SK-N-SH (cell line): ENCODE results near the gene TMEM132D. TPM values are rescaled to one million over a fixed set of nuclear protein-coding genes. Genes with fewer than 3 reads are reported as not detected.

Experiments
- CTCF ChIA-PET: fragments of 300-600, 350-600 bp; formaldehyde crosslinking; extraction: SDS; loops from one replicate; lab custom pipeline; 2021; lab: Yijun Ruan, JAX
- POLR2A ChIA-PET: fragments of 350-600 bp; sonication (Branson Sonifier 250); formaldehyde crosslinking; extraction: SDS; loops from one replicate; lab custom pipeline; 2020; ENCODE audit warnings: antibody characterized with exemption, inconsistent platforms; lab: Yijun Ruan, JAX
- DNase-seq: peaks from one replicate; pipeline ENCODE4 v3.0.0; 2012
- H2AFZ ChIP-seq: fragments of 200-600 bp; sonication (generic); 2 replicates; pipeline ENCODE4 v1.8.1; 2016; ENCODE audit warnings: antibody characterized with exemption, mild to moderate bottlenecking, low read depth
- H3F3A ChIP-seq: fragments of 200-600 bp; sonication (generic); replicated peaks from 2 replicates; pipeline ENCODE3; 2016; ENCODE audit warnings: antibody characterized with exemption, mild to moderate bottlenecking; ENCODE audit not compliant: insufficient read depth
- H3K27ac ChIP-seq, 2 experiments: fragments of 200-500 bp in 1 of 2; fragments of 200-600 bp in 1 of 2; sonication (Bioruptor generic) in 1 of 2; sonication (generic), shearing (Covaris generic) in 1 of 2; 2 replicates each; pipeline versions ENCODE4 v1.5.1 to v1.6.1; 2014 to 2016; ENCODE audit warnings: low read depth in 2 of 2, inconsistent platforms in 1 of 2, low read length in 1 of 2, mild to moderate bottlenecking in 1 of 2, mixed read lengths in 1 of 2
- H3K27me3 ChIP-seq: fragments of 200-600 bp; sonication (generic), shearing (Covaris generic); 2 replicates; pipeline ENCODE4 v1.6.1; 2016; ENCODE audit warnings: mixed run types; ENCODE audit not compliant: insufficient read depth
- H3K36me3 ChIP-seq, 2 experiments: fragments of 200-500 bp in 1 of 2; fragments of 200-600 bp in 1 of 2; sonication (Bioruptor generic) in 1 of 2; sonication (generic) in 1 of 2; replicated peaks in 1 of 2; 2 replicates each; pipeline versions ENCODE3 to v1.5.1; 2014 to 2016; ENCODE audit warnings: low read length in 1 of 2, mild to moderate bottlenecking in 1 of 2; ENCODE audit not compliant: insufficient read depth in 2 of 2, control insufficient read depth in 1 of 2
- H3K4me1 ChIP-seq, 2 experiments: fragments of 200-500 bp in 1 of 2; fragments of 200-600 bp in 1 of 2; sonication (Bioruptor generic) in 1 of 2; sonication (generic), shearing (Covaris generic) in 1 of 2; 2 replicates each; pipeline versions ENCODE4 v1.5.1 to v1.6.1; 2014 to 2016; ENCODE audit warnings: low read depth in 1 of 2, low read length in 1 of 2, mixed run types in 1 of 2; ENCODE audit not compliant: insufficient read depth in 2 of 2, control insufficient read depth in 1 of 2
- H3K4me2 ChIP-seq: fragments of 200-600 bp; sonication (generic), shearing (Covaris generic); 2 replicates; pipeline ENCODE4 v1.6.1; 2017; ENCODE audit warnings: mixed run types
- H3K4me3 ChIP-seq, 2 experiments: fragments of 200-500 bp in 1 of 2; fragments of 200-600 bp in 1 of 2; sonication (Bioruptor generic) in 1 of 2; sonication (generic), shearing (Covaris generic) in 1 of 2; 2 replicates each; pipeline versions ENCODE4 v1.5.1 to v1.8.1; 2014 to 2016; ENCODE audit warnings: low read depth in 2 of 2, inconsistent platforms in 1 of 2, low read length in 1 of 2, mild to moderate bottlenecking in 1 of 2, mixed read lengths in 1 of 2, moderate library complexity in 1 of 2
- H3K79me2 ChIP-seq: fragments of 200-600 bp; sonication (generic); 2 replicates; pipeline ENCODE4 v1.8.1; 2017; ENCODE audit warnings: mild to moderate bottlenecking; ENCODE audit not compliant: insufficient read depth
- H3K9ac ChIP-seq: fragments of 200-600 bp; sonication (generic); 2 replicates; pipeline ENCODE4 v1.6.1; 2017; ENCODE audit warnings: mixed run types
- H3K9me2 ChIP-seq: fragments of 200-600 bp; sonication (generic); 2 replicates; pipeline ENCODE4 v1.6.1; 2017; ENCODE audit warnings: mixed run types
- H3K9me3 ChIP-seq: fragments of 200-600 bp; sonication (generic); 2 replicates; pipeline ENCODE4 v1.6.1; 2017; ENCODE audit warnings: mixed run types, mild to moderate bottlenecking, moderate library complexity
- H4K20me1 ChIP-seq: fragments of 200-600 bp; sonication (generic); 2 replicates; pipeline ENCODE4 v1.6.1; 2017; ENCODE audit warnings: mild to moderate bottlenecking, mixed run types; ENCODE audit not compliant: insufficient read depth
- CTCF ChIP-seq: fragments of 200-600 bp; sonication (generic); IDR thresholded peaks from 2 replicates; pipeline ENCODE4 v1.6.1; 2017; ENCODE audit warnings: antibody characterized with exemption, mild to moderate bottlenecking, moderate library complexity
- EP300 ChIP-seq, 2 experiments: IDR thresholded peaks; 2 replicates each; pipeline versions ENCODE4 v1.4.0 to v1.6.1; 2012; ENCODE audit warnings: borderline replicate concordance in 1 of 2, low read depth in 1 of 2, low read length in 1 of 2
- EZH2phosphoT487 ChIP-seq: fragments of 200-600 bp; sonication (generic); IDR thresholded peaks from 2 replicates; pipeline ENCODE4 v1.6.1; 2017; ENCODE audit warnings: low read depth, mixed run types, mild to moderate bottlenecking, antibody characterized with exemption, moderate library complexity, borderline replicate concordance
- FOSL2 ChIP-seq: IDR thresholded peaks from 2 replicates; pipeline ENCODE4 v1.4.0; 2012; ENCODE audit warnings: low read depth, mild to moderate bottlenecking, moderate library complexity, borderline replicate concordance
- FOXJ3 ChIP-seq: sonication (generic); formaldehyde crosslinking; IDR thresholded peaks from 2 replicates; pipeline ENCODE4 v1.5.1; 2020; ENCODE audit warnings: mild to moderate bottlenecking, missing genetic modification reagents
- FOXM1 ChIP-seq: IDR thresholded peaks from 2 replicates; pipeline ENCODE4 v1.4.0; 2012; ENCODE audit warnings: low read depth, mild to moderate bottlenecking
- GABPA ChIP-seq: IDR thresholded peaks from 2 replicates; pipeline ENCODE4 v1.4.0; 2012; ENCODE audit warnings: low read depth, mild to moderate bottlenecking
- GATA2 ChIP-seq: sonication (generic); formaldehyde crosslinking; IDR thresholded peaks from 2 replicates; pipeline ENCODE4 v1.5.0; 2020; ENCODE audit warnings: mild to moderate bottlenecking, missing genetic modification reagents
- IRF3 ChIP-seq: fragments of 150-350 bp; IDR thresholded peaks from 2 replicates; pipeline ENCODE4 v1.6.1; 2016; ENCODE audit warnings: mild to moderate bottlenecking, low read depth, low read length
- JUND ChIP-seq: IDR thresholded peaks from 2 replicates; pipeline ENCODE4 v1.4.0; 2012
- MEF2A ChIP-seq: IDR thresholded peaks from 2 replicates; pipeline ENCODE4 v1.4.0; 2012; ENCODE audit warnings: low read depth, borderline replicate concordance
- MXI1 ChIP-seq: IDR thresholded peaks from 2 replicates; pipeline ENCODE4 v1.6.1; 2012; ENCODE audit warnings: mild to moderate bottlenecking, low read depth, low read length, improper control_type of control experiment
- POLR2AphosphoS5 ChIP-seq: IDR thresholded peaks from 2 replicates; pipeline ENCODE4 v1.6.1; 2012; ENCODE audit warnings: low read depth, low read length
- RAD21 ChIP-seq: IDR thresholded peaks from 2 replicates; pipeline ENCODE4 v1.6.1; 2012; ENCODE audit warnings: mild to moderate bottlenecking, low read length
- REST ChIP-seq: IDR thresholded peaks from 2 replicates; pipeline ENCODE4 v1.6.1; 2012; ENCODE audit warnings: mild to moderate bottlenecking, low read depth, low read length, moderate library complexity
- RXRA ChIP-seq: IDR thresholded peaks from 2 replicates; pipeline ENCODE4 v1.4.0; 2012; ENCODE audit warnings: low read depth, mild to moderate bottlenecking, borderline replicate concordance
- SIN3A ChIP-seq: IDR thresholded peaks from 2 replicates; pipeline ENCODE4 v1.6.1; 2012; ENCODE audit warnings: low read depth, mild to moderate bottlenecking, low read length, moderate library complexity, borderline replicate concordance
- YY1 ChIP-seq: IDR thresholded peaks from 2 replicates; pipeline ENCODE4 v1.4.0; 2012; ENCODE audit warnings: low read depth, mild to moderate bottlenecking
- WGBS: methylation state at CpG from one replicate; pipeline ENCODE4 v1.1.6; 2017; ENCODE audit warnings: low lambda C conversion rate; 5-methylcytosine and 5-hydroxymethylcytosine counted together
- polyA plus RNA-seq, 3 experiments: library from polyadenylated mRNA; depleted of rRNA; stranded (reverse); fragments of >200 nt; gene quantifications; 2 replicates each; pipeline ENCODE4 v1.2.3, GENCODE V29; 2012

Gene TMEM132D
- polyA plus RNA-seq, 1 of the 3 experiments (the other 2 are of a cell fraction), result not detected

- CTCF ChIA-PET, result no interaction called here
- DNase-seq, result no peak
- Histone ChIP-seq H2AFZ (no peak overlapping the region), H3K9me3 (no peaks in the 10 kb centered on the region), H3K79me2 (no peaks in the 10 kb centered on the region), H3K27ac (no peak overlapping the region), H3K36me3 (no peaks in the 10 kb centered on the region), H4K20me1 (no peaks in the 10 kb centered on the region)
- 47% methylated on average over 5 of the region's 9 CpGs for WGBS
- TF ChIP-seq FOXM1 (no peak), FOXJ3 (CRISPR knock-in tag) (no peak), CTCF (no peak), EZH2phosphoT487 (no peak), MEF2A (no peak), IRF3 (no peak), FOSL2 (no peak), JUND (no peak), RAD21 (no peak), RXRA (no peak), SIN3A (no peak), MXI1 (no peak), EP300 (IDR thresholded peaks at IDR 0.05; ENCODE audit: borderline replicate concordance in 1 of 2, low read depth in 1 of 2, low read length in 1 of 2) (no peak), POLR2AphosphoS5 (no peak)
- TF ChIP-seq, all 33 proteins: peak for 0
- Histone ChIP-seq H3K4me2 (no peak overlapping the region), H3K27me3 (no peaks in the 10 kb centered on the region), H3K9me2 (no peaks in the 10 kb centered on the region), H3K9ac (no peak overlapping the region), H3K4me3 (no peak overlapping the region), H3F3A (no peaks in the 10 kb centered on the region), H3K4me1 (no peaks in the 10 kb centered on the region)
- POLR2A ChIA-PET, result no interaction called here
Observed at GRCh38 chr12:129089576-129089975, 814.2 kb downstream of the TMEM132D start.

GRCh38 chr12:129084875-129085826 is 818.7 kb downstream of the TMEM132D start:
- DNase-seq, result no peak
- Histone ChIP-seq H3K4me2 (no peak overlapping the region), H3K9me2 (no peaks in the 10 kb centered on the region), H3K79me2 (no peaks in the 10 kb centered on the region), H2AFZ (no peak overlapping the region), H3F3A (no peaks in the 10 kb centered on the region), H3K9ac (no peak overlapping the region), H3K27ac (no peak overlapping the region), H3K9me3 (no peaks in the 10 kb centered on the region), H3K4me3 (no peak overlapping the region), H3K4me1 (no peaks in the 10 kb centered on the region), H3K27me3 (no peaks in the 10 kb centered on the region), H4K20me1 (no peaks in the 10 kb centered on the region), H3K36me3 (no peaks in the 10 kb centered on the region)
- 36% methylated on average over 9 of the region's 20 CpGs for WGBS
- CTCF ChIA-PET, result no interaction called here
- POLR2A ChIA-PET, result no interaction called here
- no peak for TF ChIP-seq EP300 (IDR thresholded peaks at IDR 0.05; ENCODE audit: borderline replicate concordance in 1 of 2, low read depth in 1 of 2, low read length in 1 of 2)
- no peak for TF ChIP-seq YY1
- no peak for TF ChIP-seq SIN3A
- no peak for TF ChIP-seq GATA2 (CRISPR knock-in tag)
- TF ChIP-seq GABPA, result no peak
- no peak for TF ChIP-seq REST
